Omental fat pad (tissue), 4 donors: ENCODE results near the gene LEP. TPM values are rescaled to one million over a fixed set of nuclear protein-coding genes. Genes with fewer than 3 reads are reported as not detected.
"Not testable (repeated sequence)": the region's sequence is repeated elsewhere in the genome, so short reads cannot be mapped to it uniquely, and the experiment has no call there.

Experiments
- ATAC-seq: fragments of 150-250 bp; one replicate; pipeline ENCODE4 v1.9.1; 2016; ENCODE audit warnings: mild to moderate bottlenecking, moderate library complexity; ENCODE audit not compliant: low FRiP score
- DNase-seq: peaks from one replicate; pipeline ENCODE4 v3.0.0-alpha.2; 2019; ENCODE audit warnings: low spot score
- CTCF ChIP-seq, 3 donors: fragments of 450-650 bp; IDR thresholded peaks; one replicate each; pipeline ENCODE4 v1.5.1; 2016 to 2017; ENCODE audit warnings: antibody characterized with exemption in 3 of 3, mild to moderate bottlenecking in 3 of 3, moderate library complexity in 2 of 3
- total RNA-seq, 4 donors: library from RNA; depleted of rRNA; stranded (reverse); fragments of >200 nt; gene quantifications; one replicate each; pipeline ENCODE4 v1.1.0, GENCODE V29; 2016

Gene LEP
- total RNA-seq, 4 donors from 2014 or later, result 12.3 to 715 (median 292) TPM

GRCh38 chr7:128235471-128235870, 5.6 kb upstream of the LEP start:
- TF ChIP-seq CTCF (IDR thresholded peaks at IDR 0.05), result no peak
- ATAC-seq, result no peak

GRCh38 chr7:128236924-128237586, 4.0 kb upstream of the LEP start:
- DNase-seq, result no peak
- TF ChIP-seq CTCF (IDR thresholded peaks at IDR 0.05), result no peak
- no peak for ATAC-seq

More at GRCh38 chr7:128235471-128235870, 5.6 kb upstream of the LEP start:
- DNase-seq, result no peak

GRCh38 chr7:128239146-128239545, 1.9 kb upstream of the LEP start:
- ATAC-seq, DNase-seq: not testable (repeated sequence)

- DNase-seq (no peak), ATAC-seq (no peak)
- no peak for TF ChIP-seq CTCF (IDR thresholded peaks at IDR 0.05)
Measured at GRCh38 chr7:128242661-128243060, 1.6 kb downstream of the LEP start.

- no peak for ATAC-seq
- no peak for DNase-seq
- TF ChIP-seq CTCF (IDR thresholded peaks at IDR 0.05), result no peak
Measured at GRCh38 chr7:128243273-128243672, 2.2 kb downstream of the LEP start.

GRCh38 chr7:128244861-128245260, 3.8 kb downstream of the LEP start:
- DNase-seq (no peak), ATAC-seq (no peak)
- no peak for TF ChIP-seq CTCF (IDR thresholded peaks at IDR 0.05)

- no peak for ATAC-seq
- no peak for TF ChIP-seq CTCF (IDR thresholded peaks at IDR 0.05)
- DNase-seq, result no peak
Measured at GRCh38 chr7:128247108-128247507, 6.0 kb downstream of the LEP start.
